Skeletal muscle cell (primary cell): Measurements from ENCODE around the gene CRLF2.
"Not testable (repeated sequence)": the region's sequence is repeated elsewhere in the genome, so short reads cannot be mapped to it uniquely, and the experiment has no call there.

Experiments used
- DNase-seq: peaks from one replicate; pipeline ENCODE4 v3.0.0-alpha.2; 2010; ENCODE audit warnings: low read depth
- H3K4me3 ChIP-seq: 2 replicates; pipeline ENCODE4 v1.5.1; 2011; ENCODE audit warnings: low read depth, mild to moderate bottlenecking, control low read depth, low read length, moderate library complexity

Gene CRLF2

GRCh38 chrX:1172496-1172895 is 40.0 kb downstream of the CRLF2 start:
- DNase-seq = no peak
- H3K4me3 ChIP-seq = no peak overlapping the region

- DNase-seq, H3K4me3 ChIP-seq: not testable (repeated sequence)
Observed at GRCh38 chrX:1171915-1172314, 40.5 kb downstream of the CRLF2 start.

- no peak for DNase-seq
- H3K4me3 ChIP-seq = no peak overlapping the region
Observed at GRCh38 chrX:1170243-1170642, 42.2 kb downstream of the CRLF2 start.

GRCh38 chrX:1169189-1169588 is 43.3 kb downstream of the CRLF2 start:
- H3K4me3 ChIP-seq = no peak overlapping the region
- DNase-seq = no peak

- DNase-seq = no peak
- H3K4me3 ChIP-seq = no peak overlapping the region
Observed at GRCh38 chrX:1167918-1168481, 44.4 kb downstream of the CRLF2 start.

- no peak for DNase-seq
- no peak overlapping the region for H3K4me3 ChIP-seq
Observed at GRCh38 chrX:1167466-1167865, 45.0 kb downstream of the CRLF2 start.

- DNase-seq = no peak
- no peak overlapping the region for H3K4me3 ChIP-seq
Observed at GRCh38 chrX:1165535-1166196, 46.8 kb downstream of the CRLF2 start.

GRCh38 chrX:1164322-1165288 is 47.8 kb downstream of the CRLF2 start:
- H3K4me3 ChIP-seq = no peak overlapping the region
- no peak for DNase-seq

- DNase-seq = no peak
- H3K4me3 ChIP-seq = no peak overlapping the region
Observed at GRCh38 chrX:1163231-1163630, 49.2 kb downstream of the CRLF2 start.

- H3K4me3 ChIP-seq = no peak overlapping the region
- DNase-seq = no peak
Observed at GRCh38 chrX:1162119-1162916, 50.1 kb downstream of the CRLF2 start.

GRCh38 chrX:1159548-1159947 is 52.9 kb downstream of the CRLF2 start:
- no peak for DNase-seq
- no peak overlapping the region for H3K4me3 ChIP-seq

- DNase-seq, H3K4me3 ChIP-seq: not testable (repeated sequence)
Observed at GRCh38 chrX:1156681-1157455, 55.6 kb downstream of the CRLF2 start.

GRCh38 chrX:1153940-1154339 is 58.5 kb downstream of the CRLF2 start:
- H3K4me3 ChIP-seq = no peak overlapping the region
- no peak for DNase-seq

- H3K4me3 ChIP-seq = no peak overlapping the region
- DNase-seq = no peak
Observed at GRCh38 chrX:1152090-1152489, 60.4 kb downstream of the CRLF2 start.

- DNase-seq = no peak
Observed at GRCh38 chrX:1151378-1152077, 60.9 kb downstream of the CRLF2 start.

GRCh38 chrX:1150569-1151347 is 61.7 kb downstream of the CRLF2 start:
- no peak overlapping the region for H3K4me3 ChIP-seq

More at GRCh38 chrX:1151378-1152077, 60.9 kb downstream of the CRLF2 start:
- H3K4me3 ChIP-seq = no peak overlapping the region

GRCh38 chrX:1147611-1148515 is 64.6 kb downstream of the CRLF2 start:
- DNase-seq = no peak
- no peak overlapping the region for H3K4me3 ChIP-seq

More at GRCh38 chrX:1150569-1151347, 61.7 kb downstream of the CRLF2 start:
- no peak for DNase-seq
